Measurements from ENCODE around the gene PNMA8C. TPM values are rescaled to one million over a fixed set of nuclear protein-coding genes. Genes with fewer than 3 reads are reported as not detected.

The PNMA8C gene
- total RNA-seq, 1 experiment from 2014 or later = not detected

DNA sequence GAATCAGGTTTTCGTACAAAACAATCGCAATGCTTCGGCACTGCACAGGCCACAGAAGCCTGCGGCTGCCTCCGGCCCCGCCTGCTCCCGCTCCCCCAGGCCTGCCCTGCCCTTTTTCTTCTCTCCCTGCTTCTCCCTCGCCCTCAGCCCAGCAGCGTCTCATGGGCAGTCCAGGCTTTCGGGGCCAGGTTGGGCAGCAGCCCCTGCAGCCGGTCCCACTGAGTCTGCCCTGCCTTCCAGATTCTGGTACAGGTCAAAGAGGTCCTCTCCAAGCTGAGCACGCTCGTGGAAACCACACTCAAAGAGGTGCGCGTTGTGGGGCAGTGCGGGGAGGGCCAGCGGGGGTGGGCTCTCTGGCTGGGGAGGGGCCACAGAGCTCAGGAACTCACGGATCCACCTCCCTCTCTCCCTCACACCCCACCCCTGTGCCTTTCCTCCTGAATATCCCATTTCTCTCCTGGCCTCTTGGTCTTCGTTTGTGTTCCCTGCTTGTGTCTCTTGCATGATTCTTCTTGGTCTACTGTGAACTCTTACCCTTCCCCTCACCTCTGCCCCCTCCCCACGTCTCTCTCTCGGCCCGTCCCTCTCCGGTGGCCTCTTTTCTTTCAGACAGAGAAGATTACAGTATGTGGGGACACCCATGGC, 45.4 kb downstream of the PNMA8C start:
- Histone ChIP-seq H3K4me3 (ENCODE audit: low read length) (no peak overlapping the region), H4K20me1 (ENCODE audit: low read length) (0 out of 2 replicates have a peak, but pooled peaks cover 4% of the 10 kb centered on the region), H3K36me3 (ENCODE audit: low read depth, low read length) (peaks cover 6% of the 10 kb centered on the region), H3K79me2 (ENCODE audit: low read length) (peaks cover 12% of the 10 kb centered on the region; the same call in 1 of the 2 replicates), H3K9me3 (ENCODE audit: low read length) (no peaks in the 10 kb centered on the region), H3K4me2 (ENCODE audit: low read length) (no peak overlapping the region), H3K9me2 (replicated peaks; ENCODE audit: low read length) (no peaks in the 10 kb centered on the region), H3K27me3 (ENCODE audit: low read length) (no peaks in the 10 kb centered on the region), H3F3A (ENCODE audit: low read length, unreplicated experiment) (no peaks in the 10 kb centered on the region), H2AFZ (ENCODE audit: low read length) (no peak overlapping the region), H3K27ac (ENCODE audit: low read length) (no peak overlapping the region), H3K4me1 (ENCODE audit: insufficient read depth, low read length) (0 out of 2 replicates have a peak, but pooled peaks cover 2% of the 10 kb centered on the region), H3K9ac (ENCODE audit: low read length) (no peak overlapping the region)
- CTCF ChIA-PET = no interaction called here
- POLR2A ChIA-PET (ENCODE audit: unreplicated experiment) = no interaction called here
- intact Hi-C loops (cut with micrococcal nuclease) = no loop called here
- no peak for ATAC-seq
- BruUV-seq (replicated peaks) = no TSS peak
- TF ChIP-seq, protein P1, sequence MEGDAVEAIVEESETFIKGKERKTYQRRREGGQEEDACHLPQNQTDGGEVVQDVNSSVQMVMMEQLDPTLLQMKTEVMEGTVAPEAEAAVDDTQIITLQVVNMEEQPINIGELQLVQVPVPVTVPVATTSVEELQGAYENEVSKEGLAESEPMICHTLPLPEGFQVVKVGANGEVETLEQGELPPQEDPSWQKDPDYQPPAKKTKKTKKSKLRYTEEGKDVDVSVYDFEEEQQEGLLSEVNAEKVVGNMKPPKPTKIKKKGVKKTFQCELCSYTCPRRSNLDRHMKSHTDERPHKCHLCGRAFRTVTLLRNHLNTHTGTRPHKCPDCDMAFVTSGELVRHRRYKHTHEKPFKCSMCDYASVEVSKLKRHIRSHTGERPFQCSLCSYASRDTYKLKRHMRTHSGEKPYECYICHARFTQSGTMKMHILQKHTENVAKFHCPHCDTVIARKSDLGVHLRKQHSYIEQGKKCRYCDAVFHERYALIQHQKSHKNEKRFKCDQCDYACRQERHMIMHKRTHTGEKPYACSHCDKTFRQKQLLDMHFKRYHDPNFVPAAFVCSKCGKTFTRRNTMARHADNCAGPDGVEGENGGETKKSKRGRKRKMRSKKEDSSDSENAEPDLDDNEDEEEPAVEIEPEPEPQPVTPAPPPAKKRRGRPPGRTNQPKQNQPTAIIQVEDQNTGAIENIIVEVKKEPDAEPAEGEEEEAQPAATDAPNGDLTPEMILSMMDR (conservative IDR thresholded peaks at IDR 0.05; ENCODE audit: low read depth, low read length) = no peak
- TF ChIP-seq EZH2phosphoT487 (IDR thresholded peaks at IDR 0.05; ENCODE audit: borderline replicate concordance, low read length) (no peak), EZH2 (IDR thresholded peaks at IDR 0.05; ENCODE audit: low read length, unreplicated experiment) (no peak)
- no peak for DNase-seq

DNA sequence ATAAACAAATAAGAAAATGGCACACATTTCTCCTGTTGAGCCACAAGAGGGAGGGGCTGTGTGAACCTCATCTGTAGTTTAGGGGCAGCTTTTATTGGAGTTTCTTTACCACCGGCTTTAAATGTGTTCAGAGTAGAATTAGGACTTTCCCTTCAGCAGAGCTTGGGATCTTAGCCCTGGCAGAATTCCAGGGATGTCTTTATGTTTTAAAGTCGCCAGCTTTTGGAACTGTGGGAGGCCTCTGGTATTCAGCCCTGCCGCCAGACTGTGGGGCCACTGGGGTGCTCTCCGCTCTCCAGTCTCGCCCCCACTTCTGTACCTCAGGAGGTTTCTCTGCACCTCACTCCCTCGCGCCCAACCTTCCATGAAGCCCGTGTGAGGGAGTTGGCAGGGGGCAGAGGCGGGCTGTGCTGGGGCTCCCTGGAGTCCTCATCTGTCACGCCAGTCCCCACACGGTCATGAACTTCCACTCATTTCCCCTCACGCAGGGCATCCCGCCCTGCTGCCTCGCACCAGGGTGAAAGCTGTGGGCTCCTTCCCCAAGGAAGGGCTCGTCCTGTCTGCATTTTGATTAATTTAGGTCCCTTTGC, 46.9 kb downstream of the PNMA8C start:
- no peaks in the 10 kb centered on the region for H3F3A ChIP-seq (ENCODE audit: low read length, unreplicated experiment)
- ChIA-PET CTCF (no interaction called here), POLR2A (ENCODE audit: unreplicated experiment) (no interaction called here)
- no peak overlapping the region for H3K27ac ChIP-seq (ENCODE audit: low read length)
- TF ChIP-seq, protein P1 (conservative IDR thresholded peaks at IDR 0.05; ENCODE audit: low read depth, low read length) = no peak
- TF ChIP-seq EZH2phosphoT487 (IDR thresholded peaks at IDR 0.05; ENCODE audit: borderline replicate concordance, low read length) = no peak
- TF ChIP-seq EZH2 (IDR thresholded peaks at IDR 0.05; ENCODE audit: low read length, unreplicated experiment) = no peak
- H3K9ac ChIP-seq (ENCODE audit: low read length) = no peak overlapping the region
- H3K27me3 ChIP-seq (ENCODE audit: low read length) = no peaks in the 10 kb centered on the region
- peaks cover 12% of the 10 kb centered on the region; the same call in 1 of the 2 replicates for H3K79me2 ChIP-seq (ENCODE audit: low read length)
- no TSS peak for BruUV-seq (replicated peaks)
- intact Hi-C loops (cut with micrococcal nuclease) = no loop called here
- DNase-seq (no peak), ATAC-seq (no peak)
- H3K9me2 ChIP-seq (replicated peaks; ENCODE audit: low read length) = no peaks in the 10 kb centered on the region
- no peak overlapping the region for H3K4me3 ChIP-seq (ENCODE audit: low read length)
- H3K4me1 ChIP-seq (ENCODE audit: insufficient read depth, low read length) = peaks cover 9% of the 10 kb centered on the region
- H3K9me3 ChIP-seq (ENCODE audit: low read length) = no peaks in the 10 kb centered on the region
- H2AFZ ChIP-seq (ENCODE audit: low read length) = no peak overlapping the region
- no peak overlapping the region for H3K4me2 ChIP-seq (ENCODE audit: low read length)
- H3K36me3 ChIP-seq (ENCODE audit: low read depth, low read length) = peaks cover 14% of the 10 kb centered on the region
- H4K20me1 ChIP-seq (ENCODE audit: low read length) = 0 out of 2 replicates have a peak, but pooled peaks cover 4% of the 10 kb centered on the region

DNA sequence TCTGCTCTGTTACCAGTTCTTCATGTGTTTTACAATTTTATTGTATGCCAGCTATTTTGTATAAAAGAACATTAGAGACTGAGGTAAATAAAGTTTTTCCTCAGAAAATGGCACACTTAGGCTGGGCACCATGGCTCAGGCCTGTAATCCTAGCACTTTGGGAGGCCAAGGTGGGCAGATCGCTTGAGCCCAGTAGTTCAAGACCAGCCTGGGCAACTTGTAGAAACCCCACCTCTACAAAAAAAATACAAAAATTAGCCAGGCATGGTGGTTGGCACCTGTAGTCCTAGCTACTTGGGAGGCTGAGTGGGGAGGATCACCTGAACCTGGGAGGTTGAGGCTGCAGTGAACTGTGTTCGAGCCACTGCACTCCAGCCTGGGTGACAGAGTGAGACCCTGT, 47.4 kb downstream of the PNMA8C start:
- Histone ChIP-seq H3F3A (ENCODE audit: low read length, unreplicated experiment) (no peaks in the 10 kb centered on the region), H3K27ac (ENCODE audit: low read length) (no peak overlapping the region), H3K9me2 (replicated peaks; ENCODE audit: low read length) (no peaks in the 10 kb centered on the region), H3K36me3 (ENCODE audit: low read depth, low read length) (peaks cover 14% of the 10 kb centered on the region), H4K20me1 (ENCODE audit: low read length) (0 out of 2 replicates have a peak, but pooled peaks cover 4% of the 10 kb centered on the region), H3K9me3 (ENCODE audit: low read length) (no peaks in the 10 kb centered on the region), H3K4me2 (ENCODE audit: low read length) (no peak overlapping the region), H3K79me2 (ENCODE audit: low read length) (peaks cover 12% of the 10 kb centered on the region; the same call in 1 of the 2 replicates), H2AFZ (ENCODE audit: low read length) (no peak overlapping the region), H3K4me3 (ENCODE audit: low read length) (no peak overlapping the region), H3K4me1 (ENCODE audit: insufficient read depth, low read length) (peaks cover 9% of the 10 kb centered on the region), H3K9ac (ENCODE audit: low read length) (no peak overlapping the region), H3K27me3 (ENCODE audit: low read length) (no peaks in the 10 kb centered on the region)
- intact Hi-C loops (cut with micrococcal nuclease) = no loop called here
- CTCF ChIA-PET = no interaction called here
- DNase-seq (no peak), ATAC-seq (no peak)
- no TSS peak for BruUV-seq (replicated peaks)
- POLR2A ChIA-PET (ENCODE audit: unreplicated experiment) = no interaction called here
- no peak for TF ChIP-seq EZH2phosphoT487 (IDR thresholded peaks at IDR 0.05; ENCODE audit: borderline replicate concordance, low read length)
- TF ChIP-seq EZH2 (IDR thresholded peaks at IDR 0.05; ENCODE audit: low read length, unreplicated experiment) = no peak
- TF ChIP-seq, protein P1 (conservative IDR thresholded peaks at IDR 0.05; ENCODE audit: low read depth, low read length) = no peak

Measured in PC-3 (cell line).